Activated CD8-positive, alpha-beta memory T cell treated with anti-CD3 and anti-CD28 coated beads, Interleukin-2, amount 50 U/mL, for 4 hours (primary cell): ENCODE measurements around the gene SLC44A3.
"Not testable (repeated sequence)": the region's sequence is repeated elsewhere in the genome, so short reads cannot be mapped to it uniquely, and the experiment has no call there.

Experiments
- DNase-seq: peaks from one replicate; pipeline ENCODE4 v3.0.0-alpha.2; 2020

Gene SLC44A3

DNA sequence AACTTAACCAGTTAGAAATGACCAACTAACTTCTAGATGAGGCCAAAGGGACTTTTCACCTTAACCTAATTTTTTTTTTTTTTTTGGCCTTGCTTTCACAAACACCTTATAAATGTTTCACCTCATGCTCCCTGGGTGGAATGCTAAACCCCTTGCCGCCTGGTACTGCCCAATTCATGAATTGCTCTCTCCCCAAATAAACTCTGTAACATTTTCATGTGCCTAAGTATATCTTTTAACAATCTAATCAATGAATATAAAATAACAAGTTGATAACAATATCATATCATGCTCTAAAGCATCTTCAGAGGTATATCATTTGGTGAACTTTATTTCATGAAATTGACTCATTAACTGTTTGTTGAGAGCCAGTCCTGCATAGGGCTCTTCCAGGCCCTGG, 117.7 kb downstream of the SLC44A3 start:
- no peak for DNase-seq

DNA sequence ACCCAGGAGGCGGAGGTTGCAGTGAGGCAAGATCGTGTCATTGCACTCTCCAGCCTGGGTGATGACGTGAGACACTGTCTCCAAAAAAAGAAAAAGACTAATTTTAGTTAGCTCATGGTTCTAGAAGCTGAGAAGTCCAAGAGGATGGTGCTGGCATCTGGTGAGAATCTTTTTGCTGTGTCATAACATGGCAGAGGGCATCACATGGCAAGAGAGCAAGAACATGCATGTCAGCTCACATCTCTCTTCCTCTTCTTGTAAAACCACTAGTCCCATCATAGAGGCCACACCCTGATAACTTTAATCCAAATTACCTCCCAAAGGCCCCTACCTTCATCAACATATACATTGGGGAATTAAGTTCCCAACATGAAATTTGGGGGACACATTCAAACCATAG, 120.6 kb downstream of the SLC44A3 start:
- DNase-seq = no peak

DNA sequence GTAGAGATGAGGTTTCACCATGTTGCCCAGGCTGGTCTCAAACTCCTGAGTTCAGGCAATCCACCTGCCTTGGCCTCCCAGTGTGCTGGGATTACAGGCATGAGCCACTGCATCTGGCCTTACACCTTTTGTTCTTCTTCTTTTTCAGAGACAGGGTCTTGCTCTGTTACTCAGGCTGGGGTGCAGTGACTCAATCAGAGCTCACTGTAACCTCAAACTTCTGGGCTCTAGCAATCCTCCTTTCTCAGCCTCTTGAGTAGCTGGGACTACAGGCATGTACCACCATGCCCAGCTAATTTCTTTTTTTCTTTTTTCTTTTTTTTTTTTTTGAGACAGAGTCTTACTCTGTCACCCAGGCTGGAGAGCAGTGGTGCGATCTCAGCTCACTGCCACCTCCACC, 121.3 kb downstream of the SLC44A3 start:
- not testable (repeated sequence) for DNase-seq

DNA sequence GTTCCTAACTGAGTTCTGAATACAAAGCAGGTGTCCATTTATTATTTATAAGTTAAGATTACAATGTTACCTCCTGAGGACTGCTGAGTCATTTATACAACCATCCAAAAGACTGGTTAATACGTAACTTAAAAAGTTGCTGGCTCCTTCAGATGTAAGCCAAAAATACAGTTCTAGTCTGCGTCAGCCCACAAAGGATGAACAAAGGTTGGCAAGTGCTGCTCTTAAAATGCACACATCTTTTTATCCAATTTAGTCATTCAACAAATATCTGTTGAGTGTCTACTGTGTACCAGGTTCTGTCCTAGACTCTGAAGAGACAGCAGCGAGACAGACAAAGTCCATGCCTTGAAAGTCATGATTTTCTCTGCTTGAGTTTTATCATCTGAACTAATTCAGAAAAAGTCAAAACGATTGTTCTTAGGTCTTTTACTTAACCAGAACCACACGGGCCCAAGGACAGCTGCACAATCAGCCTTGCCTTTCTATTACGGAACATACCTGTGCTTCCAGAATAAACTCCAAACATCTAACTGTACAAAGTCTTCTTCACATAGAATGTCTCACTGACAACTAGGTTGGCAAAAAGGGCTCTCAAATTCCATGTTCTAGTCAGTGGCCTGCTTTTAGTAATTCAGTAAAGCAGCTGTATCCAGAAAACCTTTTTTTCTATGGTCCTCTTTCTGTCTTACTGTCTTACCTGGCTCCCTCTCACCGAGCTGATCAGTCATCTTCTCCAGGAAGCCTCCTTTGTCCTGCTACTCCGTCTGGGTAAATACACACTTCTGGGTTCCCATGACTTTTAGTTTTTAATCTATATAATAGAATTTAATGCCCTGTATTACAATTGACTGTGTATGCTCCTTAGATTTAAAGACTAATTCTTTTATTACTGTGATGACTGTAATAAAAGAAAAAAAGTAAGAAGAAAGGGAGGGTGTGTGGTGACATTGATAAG, 122.3 kb downstream of the SLC44A3 start:
- DNase-seq = no peak
